Stimulated activated CD4-positive, alpha-beta T cell treated with anti-CD3 and anti-CD28 coated beads, Interleukin-4, amount 100 ng/mL, for 4 hours (primary cell): ENCODE data around the gene LDAH.
A peak's percentile ranks its signal among the peaks of the same experiment; 100 is the strongest.
"Not testable (repeated sequence)": the region's sequence is repeated elsewhere in the genome, so short reads cannot be mapped to it uniquely, and the experiment has no call there.

ENCODE experiments used
- DNase-seq, 2 experiments: peaks; one replicate each; pipeline ENCODE4 v3.0.0-alpha.2; 2020

The LDAH gene

DNA sequence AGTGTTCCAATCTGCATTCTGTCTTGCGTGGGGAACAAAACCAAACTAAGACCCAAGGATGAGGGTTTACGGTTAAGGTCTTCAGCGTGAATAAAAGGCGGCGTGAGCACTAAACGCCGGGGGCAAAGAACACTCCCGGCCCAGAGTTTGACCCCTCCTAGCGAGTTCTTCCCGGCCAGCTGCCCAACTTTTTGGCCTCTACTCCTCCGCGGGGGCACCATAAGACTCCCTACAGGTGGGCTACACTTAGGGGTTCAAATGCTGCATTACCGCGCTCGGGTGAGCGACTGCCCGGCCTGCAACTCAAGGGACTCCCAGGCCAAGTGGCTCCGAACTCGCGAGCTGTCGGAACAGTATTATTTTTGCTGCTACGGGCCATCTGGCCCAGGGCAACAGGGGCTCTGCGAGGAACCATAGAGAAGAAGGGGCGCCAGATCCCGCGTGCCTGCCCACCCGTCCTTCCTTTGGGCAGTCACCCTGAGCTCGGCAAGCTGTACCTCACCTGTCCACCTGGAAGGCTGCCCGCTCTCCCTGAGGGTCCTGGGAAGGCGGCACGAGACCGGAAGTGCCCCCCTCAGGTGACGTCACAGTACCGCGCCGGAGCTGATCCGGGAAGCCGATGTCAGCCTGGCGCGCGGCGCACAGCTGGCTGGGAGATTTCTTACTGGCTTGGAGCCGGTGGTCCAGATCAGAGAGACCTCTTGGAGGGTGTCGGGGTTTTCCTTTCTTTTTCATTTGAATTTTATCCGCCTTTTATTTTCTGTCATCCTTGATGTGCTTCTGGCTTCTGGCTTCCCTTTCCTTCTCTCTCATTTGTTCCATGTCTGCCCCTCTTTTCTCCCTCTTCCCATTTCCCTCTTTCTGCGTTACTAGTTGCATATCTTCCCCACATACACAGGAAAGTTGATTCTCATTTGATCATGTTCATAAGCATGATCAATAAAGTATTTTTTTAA lies at the start of gene LDAH:
LDAH (minus strand) TSS at position 567 of the 956 bp plus-strand sequence. CDS start 21,638 bp downstream, outside the sequence.
- peak; percentile 80 to 85 for DNase-seq

DNA sequence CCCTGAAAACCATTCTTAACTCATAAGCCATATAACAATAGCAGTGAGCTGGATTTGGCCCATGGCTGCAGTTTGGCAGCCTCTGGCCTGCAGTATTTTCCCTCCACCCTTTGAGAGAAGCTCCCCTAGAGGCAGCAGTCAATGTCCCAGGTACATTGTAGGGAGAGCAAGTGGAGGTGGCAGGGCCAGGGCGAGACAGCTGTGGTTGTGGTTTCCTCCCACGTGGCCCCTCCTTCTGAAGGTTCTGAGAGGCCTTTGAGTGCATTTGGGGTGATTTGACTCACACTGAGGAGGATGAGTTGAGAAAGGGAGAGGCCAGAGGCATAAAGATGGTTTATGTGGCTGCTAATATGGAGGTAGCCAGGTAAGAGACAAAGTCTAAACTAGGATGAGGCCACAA lies 45.5 kb upstream of the LDAH start:
- DNase-seq, result peak; percentile 37 to 49

DNA sequence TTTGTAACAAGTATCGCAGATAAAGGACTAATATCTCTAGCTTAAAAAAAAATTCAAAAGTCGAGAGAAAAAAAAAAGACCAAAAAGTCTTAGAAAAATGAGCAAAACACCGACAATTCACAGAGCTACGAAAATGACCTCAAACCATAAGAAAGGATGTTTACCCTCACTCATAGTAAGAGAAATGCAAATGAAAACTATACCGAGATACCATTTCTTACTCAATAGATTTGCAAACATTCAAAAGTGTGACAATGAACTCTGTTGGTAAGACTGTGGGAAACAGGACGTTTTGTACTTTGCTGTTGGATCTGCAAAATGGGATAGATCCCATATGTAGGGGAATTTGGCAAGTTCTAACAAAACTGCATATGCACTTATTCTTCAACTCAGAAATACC lies 39.9 kb upstream of the LDAH start:
- no peak for DNase-seq

DNA sequence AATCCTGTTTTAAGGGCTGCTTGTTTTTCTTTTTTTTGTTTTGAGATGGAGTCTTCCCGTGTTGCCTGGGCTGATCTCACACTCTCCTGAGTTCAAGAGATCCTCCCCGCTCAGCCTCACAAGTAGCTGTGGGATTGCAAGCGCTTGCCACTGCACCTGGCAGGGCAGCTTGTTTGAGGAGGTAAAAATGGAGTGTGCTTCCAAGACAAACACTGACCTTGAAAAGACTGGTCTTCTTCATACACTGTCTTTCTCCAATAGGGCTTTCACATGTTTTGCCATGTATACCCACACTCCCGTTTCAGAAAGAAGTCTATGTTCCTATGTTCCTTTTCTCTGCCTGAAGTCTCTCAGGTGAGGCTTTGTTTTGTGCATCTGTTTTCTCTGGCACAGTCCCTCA lies 32.6 kb upstream of the LDAH start:
- no peak for DNase-seq

DNA sequence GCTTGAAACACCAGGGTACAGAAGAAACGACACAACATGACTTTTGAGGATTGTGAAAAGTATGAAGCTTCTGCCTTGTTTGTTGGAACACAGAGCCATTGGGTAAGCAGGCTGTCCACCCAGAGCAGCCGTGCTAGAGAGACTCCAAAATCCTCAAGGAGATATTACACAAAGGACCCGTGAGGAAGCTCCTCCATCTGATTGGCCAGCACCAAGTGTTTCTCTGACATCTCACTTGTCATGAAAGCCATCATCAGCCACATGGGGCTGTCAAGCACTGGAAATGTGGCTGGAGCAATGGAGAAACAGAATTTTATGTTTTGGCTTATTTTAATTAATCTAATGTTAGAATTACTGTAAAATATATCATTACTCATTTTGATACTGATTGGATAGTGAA lies 29.8 kb upstream of the LDAH start:
- DNase-seq, result no peak

DNA sequence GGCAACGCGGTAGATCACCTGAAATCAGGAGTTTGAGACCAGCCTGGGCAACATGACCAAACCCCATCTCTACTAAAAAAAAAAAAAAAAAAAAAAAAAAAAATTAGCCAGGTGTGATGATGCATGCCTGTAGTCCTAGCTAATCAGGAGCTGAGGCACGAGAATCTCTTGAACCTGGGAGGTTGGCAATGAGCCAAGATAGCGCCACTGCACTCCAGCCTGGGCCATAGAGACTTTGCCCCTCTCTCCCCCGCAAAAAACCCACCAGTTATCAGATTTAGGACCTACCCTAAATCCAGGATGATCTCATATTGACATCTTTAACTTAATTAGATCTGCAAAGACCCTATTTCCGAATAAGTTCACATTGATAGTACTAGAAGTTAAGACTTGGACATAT lies 29.2 kb upstream of the LDAH start:
- DNase-seq, result no peak

DNA sequence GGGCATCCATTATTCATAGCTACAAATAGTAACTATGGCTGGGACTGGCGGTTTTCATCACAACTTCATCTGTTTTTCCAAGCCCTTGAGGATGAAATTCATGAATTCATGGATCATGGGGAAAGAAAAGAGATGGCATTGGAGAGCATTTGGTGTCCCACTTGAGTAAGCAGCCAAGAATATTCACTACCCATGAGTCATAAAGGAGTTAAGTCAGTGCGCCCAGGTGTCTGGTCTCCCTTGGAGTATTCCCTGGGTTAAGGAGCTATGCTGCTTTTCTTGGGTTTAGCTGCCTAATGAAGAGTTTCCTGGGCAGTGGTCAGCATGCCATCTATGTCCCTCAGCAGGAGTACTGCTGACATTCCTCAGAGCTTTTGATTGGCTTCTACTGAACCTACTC lies 21.3 kb upstream of the LDAH start:
- no peak for DNase-seq

DNA sequence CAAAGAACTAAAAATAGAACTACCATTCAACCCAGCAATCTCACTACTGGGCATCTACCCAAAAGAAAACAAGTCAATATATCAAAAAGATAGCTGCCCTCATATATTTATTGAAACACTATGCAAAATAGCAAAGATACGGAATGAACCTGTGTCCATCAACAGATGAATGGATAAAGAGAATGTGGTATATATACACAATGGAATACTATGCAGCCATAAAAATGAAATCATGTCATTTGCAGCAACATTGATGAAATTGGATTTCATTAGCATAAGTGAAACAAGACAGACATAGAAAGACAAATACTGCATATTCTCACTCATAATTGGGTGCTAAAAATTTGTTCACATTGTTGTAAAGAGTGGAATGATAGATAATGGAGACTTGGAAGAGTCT lies 16.2 kb upstream of the LDAH start:
- DNase-seq, result no peak

DNA sequence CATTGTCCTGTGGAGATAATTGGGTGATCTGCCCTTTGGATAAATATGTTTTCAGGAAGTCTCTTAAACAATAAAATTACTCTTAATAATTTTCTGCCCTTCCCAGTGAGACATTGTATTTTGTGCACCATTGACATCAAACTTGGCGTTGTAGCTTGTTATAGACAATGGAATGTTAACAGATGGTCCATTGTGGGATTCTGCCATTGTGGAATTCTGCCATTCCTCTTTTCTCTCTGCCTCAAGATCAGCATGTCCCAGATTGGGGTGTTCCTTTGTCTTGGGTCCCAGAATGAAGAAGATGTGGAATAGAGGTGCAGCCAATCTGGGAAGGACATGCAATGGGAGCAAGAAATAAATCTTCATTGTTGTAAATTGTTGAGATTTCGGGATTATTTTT lies 15.1 kb upstream of the LDAH start:
- DNase-seq, result no peak

DNA sequence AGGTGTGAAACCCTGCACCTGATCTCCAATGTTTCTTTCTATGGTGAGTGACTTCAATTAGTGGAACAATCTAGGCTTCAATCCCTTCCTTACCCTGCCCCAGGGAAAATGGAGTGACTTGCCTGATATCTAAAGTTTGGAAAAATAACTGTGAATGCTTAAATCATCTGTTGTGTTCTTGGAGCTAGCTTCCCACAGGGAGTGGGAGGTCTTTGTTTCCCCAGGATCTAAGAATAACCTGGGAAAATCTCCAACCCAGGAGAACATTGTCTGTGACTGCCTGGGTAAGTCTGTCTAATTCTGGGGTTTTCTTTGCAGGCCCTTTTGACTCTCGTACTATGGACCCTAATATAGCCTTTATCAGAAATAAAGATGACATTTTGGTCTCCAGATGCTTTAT lies 13.6 kb upstream of the LDAH start:
- DNase-seq, result no peak

DNA sequence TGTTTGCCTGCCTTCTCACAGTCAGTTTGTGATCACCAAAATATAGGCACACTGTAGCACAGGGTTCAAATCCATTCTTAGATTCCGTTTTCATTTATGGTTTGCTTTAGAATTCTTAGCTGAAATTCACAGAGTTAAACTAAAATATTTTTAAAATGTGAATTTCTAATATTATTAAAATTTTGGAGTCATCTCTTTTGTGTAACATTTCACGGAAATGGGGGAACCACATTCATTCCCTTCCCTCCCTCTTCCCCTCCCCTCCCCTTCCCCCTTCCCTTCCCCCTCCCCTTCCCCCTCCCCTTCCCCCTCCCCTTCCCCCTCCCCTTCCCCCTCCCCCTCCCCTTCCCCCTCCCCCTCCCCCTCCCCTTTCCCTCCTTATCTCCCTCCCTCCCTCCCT lies 11.4 kb upstream of the LDAH start:
- DNase-seq, result no peak

DNA sequence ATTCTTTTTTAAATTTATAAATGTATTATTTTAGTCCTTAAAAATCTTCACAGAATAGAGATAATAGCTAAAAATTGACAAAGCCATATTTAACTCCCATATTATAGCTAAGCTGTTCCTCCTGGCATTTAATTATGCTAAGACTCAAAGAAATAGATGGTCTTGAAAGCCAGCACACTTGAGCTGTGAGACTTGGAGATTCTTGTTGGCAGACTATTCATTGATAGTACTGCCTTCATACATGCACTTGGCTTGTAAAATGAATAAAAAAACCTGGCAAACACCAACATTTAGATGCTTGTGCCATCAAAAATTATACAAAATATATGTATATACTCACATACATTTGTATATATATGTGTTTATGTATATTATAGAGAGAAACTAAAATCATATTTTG lies 9.7 kb upstream of the LDAH start:
- DNase-seq, result no peak

DNA sequence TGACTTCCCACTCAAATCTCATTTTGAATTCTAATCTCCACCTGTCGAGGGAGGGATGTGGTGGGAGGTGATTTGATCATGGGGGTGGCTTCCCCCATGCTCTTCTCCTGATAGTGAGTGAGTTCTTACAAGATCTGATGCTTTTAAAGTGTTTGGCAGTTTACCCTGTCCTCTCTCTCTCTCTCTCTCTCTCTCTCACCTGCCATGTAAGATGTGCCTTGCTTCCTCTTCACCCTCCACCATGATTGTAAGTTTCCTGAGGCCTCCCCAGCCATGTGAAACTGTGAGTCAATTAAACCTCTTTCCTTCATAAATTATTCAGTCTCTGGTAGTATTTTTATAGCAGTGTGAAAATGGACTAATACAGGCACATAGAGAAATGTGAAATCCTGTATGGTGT lies 7.0 kb upstream of the LDAH start:
- DNase-seq, result no peak

DNA sequence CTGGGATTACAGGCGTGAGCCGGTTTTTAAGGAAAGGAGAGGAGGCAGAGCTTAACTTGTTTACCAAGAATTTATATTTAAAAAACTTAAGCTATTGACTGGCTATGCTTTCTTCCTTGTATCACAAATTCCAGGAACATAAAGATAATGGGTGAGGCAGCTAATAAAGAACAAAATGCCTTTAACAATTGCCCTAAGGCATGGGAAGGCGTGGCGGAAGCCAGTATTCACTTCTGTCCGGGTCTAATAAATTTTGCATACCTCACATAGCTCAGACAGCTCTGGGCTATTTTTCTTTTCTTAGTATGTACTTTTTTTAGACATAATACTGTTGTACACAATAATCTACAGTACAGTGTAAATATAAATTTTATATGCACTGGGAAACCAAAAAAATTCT lies 1.0 kb upstream of the LDAH start:
- no peak for DNase-seq

DNA sequence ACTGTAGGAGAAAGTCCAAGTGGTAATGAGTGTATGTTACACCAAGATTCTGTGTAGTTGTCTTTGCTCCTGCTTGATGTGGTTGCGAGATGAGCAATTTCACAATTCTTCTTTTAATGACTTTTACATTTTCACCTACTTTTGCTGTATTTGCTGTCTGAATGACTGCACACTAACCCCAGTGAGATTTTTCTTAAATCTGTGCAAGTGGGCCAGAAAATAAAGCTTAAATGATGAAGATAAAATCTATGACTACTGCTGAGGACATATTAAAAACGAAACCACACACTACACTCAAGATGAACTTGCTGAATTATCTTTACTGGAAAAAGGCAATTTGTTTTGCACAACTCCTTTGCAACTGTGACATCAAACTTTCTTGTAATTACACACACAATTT lies 4.1 kb downstream of the LDAH start:
- DNase-seq, result no peak

DNA sequence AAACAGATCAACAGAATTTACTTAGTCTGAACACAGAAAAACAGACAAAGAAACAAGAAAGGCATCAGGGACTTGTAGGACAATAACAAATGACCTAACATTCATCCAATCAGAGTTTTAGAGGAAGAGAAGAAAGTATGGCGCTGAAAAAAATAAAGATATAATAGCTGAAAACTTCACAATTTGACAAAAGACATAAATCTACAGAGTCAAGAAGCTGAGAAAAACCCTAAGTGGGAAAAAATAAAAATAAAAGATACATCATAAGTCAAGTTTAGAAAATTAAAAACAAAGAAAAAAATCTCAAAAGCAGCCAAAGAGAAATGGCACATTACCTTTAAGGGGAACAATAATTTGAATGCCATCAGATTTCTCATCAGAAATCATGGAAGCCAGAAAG lies 7.7 kb downstream of the LDAH start:
- no peak for DNase-seq

DNA sequence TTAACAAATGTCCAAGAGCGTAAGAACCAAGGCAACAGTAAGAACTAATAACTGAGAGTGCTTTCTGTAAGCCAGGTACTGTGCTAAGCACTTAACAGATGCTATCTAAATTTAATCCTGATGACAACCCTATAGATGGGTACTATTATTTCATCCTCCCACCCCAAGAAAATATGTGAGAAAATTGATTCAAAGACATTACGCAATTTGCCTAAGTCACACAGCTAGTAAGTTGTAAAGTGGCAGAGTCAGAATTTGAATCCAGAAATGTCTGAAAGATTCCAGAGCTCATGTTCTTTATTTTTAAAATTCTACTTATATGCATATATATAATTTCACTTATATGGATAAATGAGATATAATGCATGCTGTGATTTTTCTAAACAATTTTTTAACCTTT lies 10.1 kb downstream of the LDAH start:
- DNase-seq, result no peak

DNA sequence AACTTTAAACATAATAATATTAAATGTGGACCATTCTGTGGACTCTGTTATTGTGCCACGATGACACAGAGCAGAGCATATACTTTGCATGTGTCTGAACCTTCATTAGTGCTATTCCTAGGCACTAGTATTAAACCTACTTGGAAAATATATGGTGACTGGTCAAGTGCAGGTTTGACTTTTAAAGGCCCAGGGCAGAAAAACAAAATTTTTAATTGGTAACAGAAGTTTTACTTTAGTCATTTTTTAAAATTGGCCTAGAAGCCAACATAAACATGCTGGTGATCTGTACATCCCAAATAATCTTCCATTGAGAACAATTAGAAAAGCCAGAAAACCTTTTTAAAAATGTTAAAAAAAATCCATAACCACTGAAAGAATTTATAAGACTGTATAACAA lies 16.6 kb downstream of the LDAH start:
- DNase-seq, result no peak

DNA sequence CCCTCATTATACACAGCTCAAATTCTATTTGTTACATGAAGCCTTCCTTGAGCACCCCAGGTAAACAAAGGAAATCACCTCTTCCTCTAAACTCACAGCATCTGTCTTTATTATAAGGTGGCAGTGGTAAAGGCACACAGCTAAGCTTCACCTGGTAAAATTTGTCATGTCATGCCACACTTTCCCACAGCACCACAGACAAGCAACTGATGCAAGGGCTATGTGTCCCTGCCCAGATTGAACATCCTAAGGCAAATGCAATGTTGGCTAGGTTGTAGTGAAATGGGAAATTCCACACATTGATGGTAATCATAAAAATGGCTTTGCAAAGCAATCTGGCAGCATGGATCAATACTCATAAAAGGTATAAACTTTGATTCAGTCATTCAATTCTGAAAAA lies 18.9 kb downstream of the LDAH start:
- DNase-seq, result no peak

DNA sequence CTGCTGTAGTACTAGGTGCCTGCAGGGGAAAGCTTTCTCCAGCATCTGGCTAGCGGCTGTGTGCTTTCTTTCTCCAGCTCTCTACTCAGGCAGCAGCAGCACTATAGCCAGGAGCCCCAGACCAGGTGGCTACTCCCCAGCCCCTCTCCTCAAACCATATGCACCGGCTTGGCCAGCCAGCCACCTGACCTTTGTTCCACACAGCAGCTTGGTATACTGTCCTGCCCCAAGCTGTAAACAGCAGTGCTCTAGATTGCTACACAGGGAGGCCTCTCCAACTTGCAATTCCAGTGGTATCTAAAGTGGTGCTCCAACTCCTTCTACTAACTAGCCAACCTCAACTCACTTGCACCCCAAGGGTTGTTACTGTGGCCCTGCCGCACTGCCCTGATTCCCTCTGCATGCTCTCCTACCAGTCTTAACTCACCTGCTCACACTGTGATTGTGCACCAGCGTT lies 19.6 kb downstream of the LDAH start:
- no peak for DNase-seq

DNA sequence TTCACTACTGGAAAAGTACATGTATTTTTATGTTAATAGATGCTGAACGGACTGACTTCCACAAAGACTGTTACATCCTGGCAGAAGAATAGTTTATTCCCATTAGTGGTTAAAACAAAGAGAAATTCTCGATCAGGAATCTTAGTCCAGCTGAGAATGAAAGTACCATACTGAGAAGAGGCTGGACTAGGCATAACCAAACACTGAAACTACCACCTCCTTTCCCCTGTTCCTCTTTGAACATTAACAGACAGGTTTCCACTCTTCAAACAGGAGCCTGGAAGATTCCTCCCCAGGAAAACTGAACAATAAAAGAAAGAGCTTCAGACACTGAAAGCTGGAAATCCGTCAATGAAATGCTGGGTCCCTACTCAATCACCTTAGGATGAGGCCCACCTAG lies 25.8 kb downstream of the LDAH start:
- no peak for DNase-seq

DNA sequence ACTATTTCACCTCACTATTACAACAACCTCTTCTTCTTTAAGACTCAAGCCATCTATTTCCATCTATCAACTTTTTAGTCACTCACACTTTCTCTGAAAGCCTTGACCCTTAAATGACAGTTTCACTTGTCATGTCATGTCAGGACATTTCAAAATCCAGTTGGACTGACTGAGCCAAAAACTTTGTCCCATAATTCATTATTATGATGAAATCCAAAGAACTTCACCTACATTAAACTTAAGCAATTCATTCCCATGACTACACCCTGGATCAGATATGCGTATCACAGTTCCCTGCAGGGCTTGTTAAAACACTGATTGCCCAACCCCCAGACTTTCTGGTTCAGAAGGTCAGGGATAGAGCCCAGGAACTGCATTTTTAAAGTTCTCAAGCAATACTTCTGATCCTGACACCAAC lies 26.5 kb downstream of the LDAH start:
- no peak for DNase-seq

DNA sequence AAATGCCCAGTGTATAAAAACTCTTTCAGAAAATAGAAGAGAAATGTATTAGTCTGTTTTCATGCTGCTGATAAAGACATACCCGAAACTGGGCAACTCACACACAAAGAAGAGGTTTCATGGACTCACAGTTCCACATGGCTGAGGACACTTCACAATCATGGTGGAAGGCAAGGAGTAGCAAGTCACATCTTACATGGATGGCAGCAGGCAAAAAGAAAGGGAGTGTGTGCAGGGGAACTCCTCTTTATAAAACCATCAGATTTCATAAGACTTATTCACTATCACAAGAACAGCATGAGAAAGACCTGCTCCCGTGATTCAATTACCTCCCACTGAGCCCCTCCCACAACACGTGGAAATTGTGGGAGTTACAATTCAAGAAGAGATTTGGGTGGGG lies 29.0 kb downstream of the LDAH start:
- not testable (repeated sequence) for DNase-seq

DNA sequence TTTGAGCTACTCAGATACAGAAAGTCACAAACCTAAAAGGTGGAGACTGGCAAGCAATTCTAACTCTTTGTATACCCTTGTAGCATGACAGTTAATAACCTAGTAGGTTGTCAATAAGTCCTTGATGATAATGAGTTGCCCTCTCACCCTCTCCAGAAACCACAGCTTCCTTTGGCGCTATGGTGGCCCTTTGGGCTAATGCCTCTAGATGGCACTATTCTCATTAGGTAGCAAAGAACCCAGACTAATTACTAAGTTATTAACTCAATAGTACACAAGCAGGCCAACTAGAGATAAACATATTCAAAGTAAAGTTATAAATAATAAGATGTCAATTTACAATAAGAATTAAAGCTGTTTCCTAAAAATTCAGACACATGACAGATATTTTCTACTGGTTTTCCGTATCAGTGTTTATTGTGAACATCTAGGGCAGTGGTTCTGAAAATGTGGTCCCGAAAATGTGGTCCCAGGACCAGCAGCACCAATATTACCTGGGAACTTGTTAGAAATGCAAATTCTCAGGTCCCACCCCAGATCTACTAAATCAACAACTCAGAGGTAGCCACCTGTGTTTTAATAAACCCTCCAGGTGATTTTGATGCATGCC lies 41.1 kb downstream of the LDAH start:
- peak in 1 of 2 experiments; percentile 4 for DNase-seq
